ENCODE data around the gene CLP1. TPM values are rescaled to one million over a fixed set of nuclear protein-coding genes. Genes with fewer than 3 reads are reported as not detected.
A peak's percentile ranks its signal among the peaks of the same experiment; 100 is the strongest.

Gene CLP1
- total RNA-seq, 1 experiment from 2014 or later: 26.8 TPM

DNA sequence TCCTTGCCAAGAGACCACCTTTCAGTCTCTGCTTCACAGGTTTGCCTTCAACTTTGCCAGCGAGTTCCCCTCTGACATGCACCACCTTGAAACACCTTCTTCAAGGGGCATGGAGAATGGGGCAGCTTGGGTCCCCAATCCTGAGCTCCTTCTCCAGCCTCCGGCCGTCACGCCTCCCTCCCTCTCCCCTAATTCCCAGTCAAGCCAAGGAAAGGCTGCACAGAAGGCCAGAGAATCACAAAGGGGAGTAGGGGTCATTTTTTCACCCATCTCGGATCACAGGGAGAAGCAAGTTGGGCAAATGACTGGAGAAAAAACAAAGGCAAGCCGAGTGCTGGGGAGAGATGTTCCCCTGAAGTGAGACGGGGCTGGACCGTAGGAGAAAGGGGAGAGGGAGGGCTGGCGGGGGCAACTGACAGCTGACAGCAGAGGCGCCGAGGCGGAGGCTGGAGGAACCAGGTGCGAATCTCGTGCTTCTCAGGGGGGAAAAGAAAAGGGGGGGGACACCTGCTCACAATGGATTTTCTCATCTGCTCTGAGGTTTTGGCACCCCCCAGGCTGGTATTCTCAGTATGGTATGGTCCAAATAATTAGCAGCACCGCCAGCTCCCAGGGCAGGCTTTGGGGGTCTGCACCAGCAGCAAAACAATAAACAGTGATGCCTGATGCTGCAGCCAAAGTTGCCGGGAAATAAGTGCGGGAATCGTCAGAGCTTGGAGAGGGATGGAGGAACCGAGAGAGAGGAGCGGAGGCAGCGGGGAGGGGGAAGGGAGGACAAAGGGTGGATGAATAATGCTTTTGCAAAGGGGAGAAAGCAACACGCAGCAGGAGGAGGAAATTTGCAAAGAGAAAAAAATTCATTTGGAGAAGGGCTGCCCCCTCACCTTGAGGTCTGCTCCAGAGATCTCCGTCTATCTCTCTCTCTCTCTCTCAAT lies 8.5 kb upstream of the CLP1 start:
- Histone ChIP-seq H3K27me3 (replicated peaks; ENCODE audit: insufficient read depth, low read depth, low read length, poor library complexity) (peaks cover 19% of the 10 kb centered on the region), H3K4me3 (ENCODE audit: low read depth, low read length, poor library complexity, severe bottlenecking) (peak overlapping the region; percentile 40), H3K4me1 (ENCODE audit: insufficient read depth, low read length, poor library complexity, severe bottlenecking) (peaks cover 45% of the 10 kb centered on the region), H3K9me3 (ENCODE audit: low read depth, low read length, poor library complexity, severe bottlenecking) (no peaks in the 10 kb centered on the region), H3K27ac (ENCODE audit: low read depth, low read length, poor library complexity, severe bottlenecking) (no peak overlapping the region), H3K36me3 (ENCODE audit: insufficient read depth, low read length, poor library complexity, severe bottlenecking) (no peaks in the 10 kb centered on the region)
- TF ChIP-seq, protein P1, sequence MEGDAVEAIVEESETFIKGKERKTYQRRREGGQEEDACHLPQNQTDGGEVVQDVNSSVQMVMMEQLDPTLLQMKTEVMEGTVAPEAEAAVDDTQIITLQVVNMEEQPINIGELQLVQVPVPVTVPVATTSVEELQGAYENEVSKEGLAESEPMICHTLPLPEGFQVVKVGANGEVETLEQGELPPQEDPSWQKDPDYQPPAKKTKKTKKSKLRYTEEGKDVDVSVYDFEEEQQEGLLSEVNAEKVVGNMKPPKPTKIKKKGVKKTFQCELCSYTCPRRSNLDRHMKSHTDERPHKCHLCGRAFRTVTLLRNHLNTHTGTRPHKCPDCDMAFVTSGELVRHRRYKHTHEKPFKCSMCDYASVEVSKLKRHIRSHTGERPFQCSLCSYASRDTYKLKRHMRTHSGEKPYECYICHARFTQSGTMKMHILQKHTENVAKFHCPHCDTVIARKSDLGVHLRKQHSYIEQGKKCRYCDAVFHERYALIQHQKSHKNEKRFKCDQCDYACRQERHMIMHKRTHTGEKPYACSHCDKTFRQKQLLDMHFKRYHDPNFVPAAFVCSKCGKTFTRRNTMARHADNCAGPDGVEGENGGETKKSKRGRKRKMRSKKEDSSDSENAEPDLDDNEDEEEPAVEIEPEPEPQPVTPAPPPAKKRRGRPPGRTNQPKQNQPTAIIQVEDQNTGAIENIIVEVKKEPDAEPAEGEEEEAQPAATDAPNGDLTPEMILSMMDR (conservative IDR thresholded peaks at IDR 0.05; ENCODE audit: low read depth, low read length): no peak
- TF ChIP-seq EZH2 (IDR thresholded peaks at IDR 0.05; ENCODE audit: borderline replicate concordance, low read depth, low read length, poor library complexity, severe bottlenecking): no peak
- DNase-seq (ENCODE audit: low spot score): peak; percentile 39
- intact Hi-C loops (cut with micrococcal nuclease; ENCODE audit: unreplicated experiment): loop anchor here (10.0 kb wide), 3 partner anchors 154 to 926 kb away; partner anchors contain the start of genes LPXN and ZFP91
- no TSS peak for BruUV-seq (replicated peaks)
- POLR2A ChIA-PET (ENCODE audit: low non-redundant PET): no interaction called here
- CTCF ChIA-PET: interaction anchor here (0.6 kb wide), 1 partner anchor 299 kb away, joined by 3 read pairs; no protein-coding TSS in a partner anchor

DNA sequence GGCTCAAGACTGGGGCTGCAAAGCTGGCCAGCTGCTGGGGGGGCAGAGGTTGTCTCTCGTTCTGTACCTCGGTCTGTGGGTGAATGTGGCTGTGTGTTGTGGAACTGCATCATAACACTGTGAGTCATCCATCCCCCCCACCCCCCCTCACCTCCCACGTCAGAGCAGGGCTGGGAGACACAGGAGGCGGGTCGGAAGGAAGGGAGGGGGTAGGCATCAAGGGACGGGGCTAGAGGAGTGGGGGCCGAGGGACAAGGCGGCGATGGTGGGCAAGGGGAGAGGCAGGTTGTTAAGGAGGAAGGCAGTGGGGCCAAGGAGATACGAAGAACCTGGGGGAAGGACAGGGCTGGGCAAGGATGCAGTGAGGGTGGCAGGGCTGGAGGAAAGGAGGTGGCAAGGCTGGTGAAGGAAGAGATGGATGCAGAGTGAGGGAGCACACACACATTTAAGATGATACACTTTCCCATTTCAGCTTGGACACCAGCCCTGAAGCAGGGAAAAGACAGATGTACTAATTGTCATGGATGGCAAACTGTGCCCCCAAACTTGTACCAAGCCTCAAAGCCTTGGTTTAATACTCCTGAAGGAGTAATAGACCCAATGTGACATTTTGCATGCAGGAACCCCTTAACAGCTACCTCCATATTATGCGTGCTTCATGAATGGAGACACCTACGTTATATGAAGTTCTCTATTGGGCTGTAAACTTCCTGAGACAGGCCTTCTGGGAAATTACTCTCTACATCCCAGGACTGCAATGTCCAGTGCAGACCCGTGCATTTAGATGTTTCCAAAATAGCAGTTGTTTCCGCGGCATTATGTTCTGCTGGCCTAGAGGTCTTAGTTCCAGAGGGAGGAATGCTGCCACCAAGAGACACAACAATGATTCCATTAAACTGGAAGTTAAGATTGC lies 7.5 kb upstream of the CLP1 start, which contains the start of gene YPEL4:
TSS of gene YPEL4 (minus strand) at position 87 of the 913 bp plus-strand sequence. CDS start 2,805 bp downstream, outside the sequence.
- H3K9me3 ChIP-seq (ENCODE audit: low read depth, low read length, poor library complexity, severe bottlenecking): no peaks in the 10 kb centered on the region
- no TSS peak for BruUV-seq (replicated peaks)
- peaks cover 19% of the 10 kb centered on the region for H3K27me3 ChIP-seq (replicated peaks; ENCODE audit: insufficient read depth, low read depth, low read length, poor library complexity)
- peak; percentile 75 for DNase-seq (ENCODE audit: low spot score)
- ChIA-PET CTCF (no interaction called here), POLR2A (ENCODE audit: low non-redundant PET) (no interaction called here)
- H3K27ac ChIP-seq (ENCODE audit: low read depth, low read length, poor library complexity, severe bottlenecking): no peak within 1 kb of the TSS
- H3K36me3 ChIP-seq (ENCODE audit: insufficient read depth, low read length, poor library complexity, severe bottlenecking): no peaks in the 10 kb centered on the region
- intact Hi-C loops (cut with micrococcal nuclease; ENCODE audit: unreplicated experiment): loop anchor here (10.0 kb wide), 3 partner anchors 155 to 925 kb away; partner anchors contain the start of genes LPXN and ZFP91
- TF ChIP-seq EZH2 (IDR thresholded peaks at IDR 0.05; ENCODE audit: borderline replicate concordance, low read depth, low read length, poor library complexity, severe bottlenecking): no peak
- TF ChIP-seq, protein P1 (conservative IDR thresholded peaks at IDR 0.05; ENCODE audit: low read depth, low read length): no peak
- H3K4me3 ChIP-seq (ENCODE audit: low read depth, low read length, poor library complexity, severe bottlenecking): peak within 1 kb of the TSS; percentile 40
- H3K4me1 ChIP-seq (ENCODE audit: insufficient read depth, low read length, poor library complexity, severe bottlenecking): peaks cover 43% of the 10 kb centered on the region

DNA sequence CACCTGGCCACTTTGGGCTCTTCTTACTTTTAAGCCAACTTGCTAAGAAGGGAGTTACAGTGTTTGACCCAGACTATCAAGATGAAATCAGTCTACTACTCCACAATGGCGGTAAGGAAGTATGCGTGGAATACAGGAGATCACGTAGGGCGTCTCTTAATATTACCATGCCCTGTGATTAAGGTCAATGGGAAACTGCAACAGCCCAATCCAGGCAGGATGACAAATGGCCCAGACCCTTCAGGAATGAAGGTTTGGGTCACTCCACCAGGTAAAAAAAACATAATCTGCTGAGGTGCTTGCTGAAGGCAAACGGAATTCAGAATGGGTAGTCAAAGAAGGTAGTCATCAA lies 6.8 kb upstream of the CLP1 start:
- Histone ChIP-seq H3K4me1 (ENCODE audit: insufficient read depth, low read length, poor library complexity, severe bottlenecking) (peaks cover 37% of the 10 kb centered on the region), H3K27ac (ENCODE audit: low read depth, low read length, poor library complexity, severe bottlenecking) (no peak overlapping the region), H3K27me3 (replicated peaks; ENCODE audit: insufficient read depth, low read depth, low read length, poor library complexity) (peaks cover 19% of the 10 kb centered on the region), H3K4me3 (ENCODE audit: low read depth, low read length, poor library complexity, severe bottlenecking) (no peak overlapping the region), H3K36me3 (ENCODE audit: insufficient read depth, low read length, poor library complexity, severe bottlenecking) (no peaks in the 10 kb centered on the region), H3K9me3 (ENCODE audit: low read depth, low read length, poor library complexity, severe bottlenecking) (no peaks in the 10 kb centered on the region)
- TF ChIP-seq EZH2 (IDR thresholded peaks at IDR 0.05; ENCODE audit: borderline replicate concordance, low read depth, low read length, poor library complexity, severe bottlenecking): no peak
- TF ChIP-seq, protein P1 (conservative IDR thresholded peaks at IDR 0.05; ENCODE audit: low read depth, low read length): no peak
- CTCF ChIA-PET: no interaction called here
- no peak for DNase-seq (ENCODE audit: low spot score)
- no TSS peak for BruUV-seq (replicated peaks)
- POLR2A ChIA-PET (ENCODE audit: low non-redundant PET): interaction anchor here (0.6 kb wide), 1 partner anchor 135 kb away, joined by 3 read pairs; no protein-coding TSS in a partner anchor
- intact Hi-C loops (cut with micrococcal nuclease; ENCODE audit: unreplicated experiment): no loop called here

Measured in A673 (cell line).